Thoracic aorta (tissue), 2 donors: Measurements from ENCODE around the gene XXYLT1. TPM values are rescaled to one million over a fixed set of nuclear protein-coding genes. Genes with fewer than 3 reads are reported as not detected.

ENCODE experiments used
- ATAC-seq: fragments of 150-250 bp; one replicate; pipeline ENCODE4 v1.8.0; 2017; ENCODE audit warnings: low read depth; ENCODE audit not compliant: insufficient number of reproducible peaks, low FRiP score
- DNase-seq: peaks from one replicate; pipeline ENCODE4 v3.0.0-alpha.2; 2020; ENCODE audit warnings: low spot score
- H3K27ac ChIP-seq, 2 donors: fragments of 200-600 bp; sonication (generic); 1 replicate in 1 of 2; 2 replicates in 1 of 2; pipeline ENCODE4 v1.5.1; 2016; ENCODE audit warnings: mild to moderate bottlenecking in 2 of 2, moderate library complexity in 2 of 2
- H3K27me3 ChIP-seq: fragments of 200-600 bp; sonication (generic); replicated peaks from 2 replicates; pipeline ENCODE4 v1.6.0; 2016; ENCODE audit warnings: mild to moderate bottlenecking; ENCODE audit not compliant: insufficient read depth
- H3K36me3 ChIP-seq: fragments of 200-600 bp; sonication (generic); one replicate; pipeline ENCODE4 v1.5.1; 2016
- H3K4me1 ChIP-seq, 2 donors: fragments of 200-600 bp; sonication (generic); 1 replicate in 1 of 2; 2 replicates in 1 of 2; pipeline versions ENCODE4 v1.5.1 to v1.6.0; 2016; ENCODE audit warnings: low read depth in 2 of 2, mild to moderate bottlenecking in 1 of 2; ENCODE audit not compliant: control insufficient read depth in 1 of 2
- H3K4me3 ChIP-seq: fragments of 200-600 bp; sonication (generic); 2 replicates; pipeline ENCODE4 v1.5.1; 2016; ENCODE audit warnings: mild to moderate bottlenecking
- H3K9me3 ChIP-seq: fragments of 200-600 bp; sonication (generic); 2 replicates; pipeline ENCODE4 v1.5.1; 2016
- total RNA-seq, 2 donors: library from RNA; depleted of rRNA; stranded (reverse); fragments of >200 nt; gene quantifications; one replicate each; pipeline versions ENCODE4 v1.1.0 to v1.2.3, GENCODE V29; 2016
- TF ChIP-seq, protein P1 (sequence below): fragments of 200-600 bp; sonication (generic); IDR thresholded peaks from one replicate; pipeline ENCODE4 v1.5.1; 2019; ENCODE audit warnings: antibody characterized with exemption

XXYLT1 gene
- total RNA-seq, 2 donors from 2014 or later = 17.7 to 21.2 TPM

DNA sequence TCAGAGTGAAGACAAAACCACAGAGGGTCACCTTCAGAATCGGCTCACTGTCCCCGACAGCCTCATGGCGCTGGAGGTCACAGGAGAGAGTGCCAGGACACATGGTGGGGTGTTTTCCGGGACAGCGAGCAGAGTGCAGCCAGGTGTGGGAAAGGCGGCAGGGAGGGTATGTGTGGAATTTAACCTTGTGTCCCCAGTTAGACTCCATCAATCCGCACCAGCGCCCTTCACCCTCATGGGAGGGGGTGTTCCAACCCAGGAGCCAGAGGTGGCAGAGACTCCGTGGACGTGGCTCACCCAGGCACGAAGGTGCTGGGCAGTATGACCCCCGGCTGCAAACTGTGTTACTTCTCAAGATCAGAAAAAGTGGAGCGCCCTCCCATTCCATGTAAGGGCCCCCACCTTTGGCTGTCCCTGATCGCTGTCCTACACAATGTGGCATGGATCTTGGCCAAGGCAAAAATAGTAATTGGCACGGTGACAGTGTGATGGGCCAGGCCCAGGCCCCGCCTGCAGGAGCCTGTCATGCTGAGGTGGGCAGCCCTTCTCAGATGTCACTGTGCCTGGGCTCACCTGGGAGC, 190.3 kb downstream of the XXYLT1 start:
- no peak for DNase-seq
- no peak overlapping the region for H3K4me3 ChIP-seq
- no peak for ATAC-seq

DNA sequence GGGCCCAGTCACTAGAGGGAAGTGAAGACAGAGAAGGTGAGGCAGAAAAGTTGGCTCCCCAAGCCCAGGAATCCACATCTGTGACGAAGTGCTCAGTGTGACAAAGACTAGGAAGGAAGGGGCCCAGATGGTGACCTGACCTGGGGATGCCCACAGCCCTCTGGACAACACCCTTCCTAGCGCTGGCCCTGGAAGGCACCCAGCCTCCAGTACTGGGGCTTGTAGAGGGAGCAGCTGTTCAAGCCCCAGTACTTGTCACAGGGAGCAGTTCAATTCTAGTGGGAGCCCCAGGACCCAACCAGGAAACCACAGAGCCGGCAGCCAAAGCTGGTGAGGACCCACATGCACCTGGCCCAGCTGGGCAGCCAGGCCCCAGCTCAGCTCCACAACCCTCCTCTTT, 190.8 kb downstream of the XXYLT1 start:
- no peaks in the 10 kb centered on the region for H3K36me3 ChIP-seq
- TF ChIP-seq, protein P1, sequence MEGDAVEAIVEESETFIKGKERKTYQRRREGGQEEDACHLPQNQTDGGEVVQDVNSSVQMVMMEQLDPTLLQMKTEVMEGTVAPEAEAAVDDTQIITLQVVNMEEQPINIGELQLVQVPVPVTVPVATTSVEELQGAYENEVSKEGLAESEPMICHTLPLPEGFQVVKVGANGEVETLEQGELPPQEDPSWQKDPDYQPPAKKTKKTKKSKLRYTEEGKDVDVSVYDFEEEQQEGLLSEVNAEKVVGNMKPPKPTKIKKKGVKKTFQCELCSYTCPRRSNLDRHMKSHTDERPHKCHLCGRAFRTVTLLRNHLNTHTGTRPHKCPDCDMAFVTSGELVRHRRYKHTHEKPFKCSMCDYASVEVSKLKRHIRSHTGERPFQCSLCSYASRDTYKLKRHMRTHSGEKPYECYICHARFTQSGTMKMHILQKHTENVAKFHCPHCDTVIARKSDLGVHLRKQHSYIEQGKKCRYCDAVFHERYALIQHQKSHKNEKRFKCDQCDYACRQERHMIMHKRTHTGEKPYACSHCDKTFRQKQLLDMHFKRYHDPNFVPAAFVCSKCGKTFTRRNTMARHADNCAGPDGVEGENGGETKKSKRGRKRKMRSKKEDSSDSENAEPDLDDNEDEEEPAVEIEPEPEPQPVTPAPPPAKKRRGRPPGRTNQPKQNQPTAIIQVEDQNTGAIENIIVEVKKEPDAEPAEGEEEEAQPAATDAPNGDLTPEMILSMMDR = no peak
- no peak overlapping the region for H3K4me3 ChIP-seq
- H3K27me3 ChIP-seq = no peaks in the 10 kb centered on the region
- H3K9me3 ChIP-seq = no peaks in the 10 kb centered on the region
- H3K27ac ChIP-seq = no peak overlapping the region
- H3K4me1 ChIP-seq = no peaks in the 10 kb centered on the region
- ATAC-seq (no peak), DNase-seq (no peak)

More for the DNA sequence above, 190.3 kb downstream of the XXYLT1 start:
- no peaks in the 10 kb centered on the region for H3K27me3 ChIP-seq
- no peaks in the 10 kb centered on the region for H3K4me1 ChIP-seq
- no peak overlapping the region for H3K27ac ChIP-seq
- TF ChIP-seq, protein P1 = no peak
- no peaks in the 10 kb centered on the region for H3K36me3 ChIP-seq
- H3K9me3 ChIP-seq = no peaks in the 10 kb centered on the region

DNA sequence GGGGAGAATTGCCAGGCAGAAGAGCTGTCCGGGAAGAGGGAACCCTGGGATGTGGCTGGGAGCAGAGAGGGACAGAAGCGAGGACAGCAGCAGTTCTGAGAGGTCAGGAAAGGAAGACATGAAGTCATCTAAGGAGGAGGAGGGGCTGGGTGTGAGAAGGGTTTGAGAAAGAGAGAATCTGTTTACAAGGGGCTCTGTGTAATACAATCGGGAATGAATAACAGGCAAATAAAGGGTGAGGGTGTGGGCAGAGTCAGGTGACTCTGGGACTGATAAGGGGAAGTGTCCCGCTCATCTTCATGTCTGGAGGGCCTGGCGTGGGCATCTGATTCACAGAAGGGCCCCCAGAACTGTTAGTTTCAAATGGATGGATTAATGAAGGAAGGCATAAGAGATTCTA, 191.3 kb downstream of the XXYLT1 start:
- TF ChIP-seq, protein P1 = no peak
- Histone ChIP-seq H3K27ac (no peak overlapping the region), H3K4me1 (no peaks in the 10 kb centered on the region), H3K9me3 (no peaks in the 10 kb centered on the region), H3K36me3 (no peaks in the 10 kb centered on the region), H3K4me3 (no peak overlapping the region), H3K27me3 (no peaks in the 10 kb centered on the region)
- no peak for DNase-seq
- ATAC-seq = no peak

DNA sequence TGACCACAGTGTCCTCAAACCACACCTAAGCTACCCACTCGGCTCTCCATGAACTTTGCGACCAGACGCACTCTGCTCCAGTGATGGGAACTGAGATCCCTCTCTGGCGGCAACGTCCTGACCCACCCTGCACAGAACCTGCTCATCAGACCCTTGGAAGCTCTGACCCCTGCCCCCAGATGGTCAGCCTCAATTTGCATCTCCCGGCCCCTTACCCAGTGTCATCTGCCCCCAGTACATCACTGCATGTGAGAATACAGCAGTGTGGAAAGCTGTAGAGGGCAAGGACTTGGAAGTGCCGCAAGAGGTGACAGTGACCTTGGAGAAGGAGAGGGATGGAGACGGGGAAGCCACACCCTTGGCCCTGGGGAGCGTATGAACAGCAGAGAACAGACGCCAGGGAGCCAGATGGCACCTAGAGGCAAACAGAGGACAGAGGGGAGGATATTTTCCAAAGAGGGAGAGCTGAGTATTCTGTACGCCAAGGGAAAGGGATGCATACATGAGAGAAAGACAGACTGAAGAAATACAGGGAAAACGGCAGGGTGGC, 192.0 kb downstream of the XXYLT1 start:
- no peak for DNase-seq
- H3K27me3 ChIP-seq = no peaks in the 10 kb centered on the region
- H3K9me3 ChIP-seq = no peaks in the 10 kb centered on the region
- no peaks in the 10 kb centered on the region for H3K4me1 ChIP-seq
- no peaks in the 10 kb centered on the region for H3K36me3 ChIP-seq
- no peak overlapping the region for H3K27ac ChIP-seq
- H3K4me3 ChIP-seq = no peak overlapping the region
- no peak for ATAC-seq
- TF ChIP-seq, protein P1 = no peak

DNA sequence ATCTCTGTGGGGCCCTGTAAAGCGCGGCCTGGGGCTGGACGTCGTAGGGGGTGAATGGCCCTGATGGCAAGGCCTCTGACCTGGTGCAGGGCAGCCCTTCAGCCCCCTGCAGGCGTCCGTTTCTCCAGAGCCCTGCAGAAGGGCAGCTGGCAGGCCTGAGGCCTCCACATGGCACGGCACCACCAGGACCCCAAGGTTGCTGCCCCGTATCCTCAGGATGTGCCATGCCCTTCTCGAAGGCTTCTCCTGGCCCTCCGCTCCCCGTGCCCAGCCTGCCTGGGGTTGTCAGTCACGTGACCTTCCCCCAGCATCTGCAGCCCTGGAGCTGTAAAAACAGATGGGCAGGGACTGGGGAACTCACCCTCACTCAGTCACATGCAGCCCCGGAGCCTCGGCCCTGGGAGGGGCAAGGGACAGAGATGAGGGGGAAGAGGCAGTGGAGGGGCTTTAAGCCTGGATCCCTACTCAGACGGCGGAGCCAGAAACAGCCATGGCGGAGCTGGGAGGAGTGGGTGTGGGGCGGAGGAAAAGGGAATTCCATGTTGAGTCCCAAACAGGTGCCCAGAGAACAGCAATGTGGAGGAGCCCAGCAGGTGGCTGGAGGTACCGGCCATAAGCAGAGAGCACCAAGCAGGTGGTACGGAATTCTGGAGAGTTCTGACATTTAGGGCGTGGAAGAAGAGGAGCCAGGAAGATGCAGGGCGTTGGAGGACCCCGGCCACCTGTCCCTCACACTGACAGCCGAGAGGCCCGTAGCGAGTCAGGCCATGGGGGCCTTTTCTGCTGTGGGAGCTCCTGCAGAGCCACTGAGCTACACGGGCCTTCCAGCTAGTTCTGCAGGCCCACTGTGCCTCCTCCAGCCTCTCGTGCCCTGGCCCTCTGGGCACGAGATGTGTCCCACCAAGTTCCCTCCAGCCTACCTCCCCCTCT, 193.1 kb downstream of the XXYLT1 start:
- DNase-seq (no peak), ATAC-seq (no peak)
- H3K27ac ChIP-seq = no peak overlapping the region
- no peaks in the 10 kb centered on the region for H3K9me3 ChIP-seq
- H3K4me3 ChIP-seq = no peak overlapping the region
- H3K27me3 ChIP-seq = no peaks in the 10 kb centered on the region
- no peaks in the 10 kb centered on the region for H3K36me3 ChIP-seq
- H3K4me1 ChIP-seq = no peaks in the 10 kb centered on the region
- TF ChIP-seq, protein P1 = no peak
